DOHH2 (cell line): ENCODE data around the gene FMNL3.

Experiments
- H3F3A ChIP-seq: fragments of 200-600 bp; sonication (generic), shearing (Covaris generic); 2 replicates; pipeline ENCODE4 v1.6.0; 2016; ENCODE audit warnings: antibody characterized with exemption, mild to moderate bottlenecking; ENCODE audit not compliant: control insufficient read depth, insufficient read depth
- H3K27ac ChIP-seq: fragments of 200-600 bp; sonication (generic); 2 replicates; pipeline ENCODE4 v1.5.1; 2014; ENCODE audit warnings: low read depth, mild to moderate bottlenecking, low read length, moderate library complexity
- H3K27me3 ChIP-seq: fragments of 200-600 bp; sonication (generic); 2 replicates; pipeline ENCODE4 v1.6.1; 2014; ENCODE audit warnings: mild to moderate bottlenecking, low read length, mixed read lengths; ENCODE audit not compliant: control insufficient read depth
- H3K36me3 ChIP-seq: fragments of 200-600 bp; sonication (generic); 2 replicates; pipeline ENCODE4 v1.6.1; 2014; ENCODE audit warnings: mild to moderate bottlenecking, low read length, moderate library complexity, mixed read lengths; ENCODE audit not compliant: control insufficient read depth
- H3K4me1 ChIP-seq: fragments of 200-600 bp; sonication (generic); 2 replicates; pipeline ENCODE4 v1.6.1; 2014; ENCODE audit warnings: mild to moderate bottlenecking, low read length, mixed read lengths; ENCODE audit not compliant: control insufficient read depth
- H3K4me2 ChIP-seq: fragments of 200-600 bp; sonication (generic); 2 replicates; pipeline ENCODE4 v1.6.0; 2014; ENCODE audit warnings: mild to moderate bottlenecking, low read length, moderate library complexity
- H3K4me3 ChIP-seq: fragments of 200-600 bp; sonication (generic); 2 replicates; pipeline ENCODE4 v1.5.1; 2014; ENCODE audit warnings: mild to moderate bottlenecking, low read length, mixed read lengths
- H3K79me2 ChIP-seq: fragments of 200-600 bp; sonication (generic); 2 replicates; pipeline ENCODE4 v1.6.1; 2014; ENCODE audit warnings: mild to moderate bottlenecking, low read length, mixed read lengths; ENCODE audit not compliant: control insufficient read depth
- H3K9me2 ChIP-seq: fragments of 200-600 bp; sonication (generic); replicated peaks from 2 replicates; pipeline ENCODE4 v1.6.1; 2014; ENCODE audit warnings: mild to moderate bottlenecking, low read length, mixed read lengths; ENCODE audit not compliant: control insufficient read depth
- H3K9me3 ChIP-seq: fragments of 200-600 bp; sonication (generic); 2 replicates; pipeline ENCODE4 v1.6.1; 2014; ENCODE audit warnings: antibody characterized with exemption, low read length, mixed read lengths; ENCODE audit not compliant: control insufficient read depth, insufficient read depth
- H4K20me1 ChIP-seq: fragments of 200-600 bp; sonication (generic); 2 replicates; pipeline ENCODE4 v1.6.0; 2014; ENCODE audit warnings: low read depth, mild to moderate bottlenecking, antibody characterized with exemption, low read length, moderate library complexity; ENCODE audit not compliant: control insufficient read depth, insufficient read depth
- CTCF ChIP-seq: fragments of 200-600 bp; sonication (generic); IDR thresholded peaks from one replicate; pipeline ENCODE4 v1.5.1; 2014; ENCODE audit warnings: antibody characterized with exemption, mild to moderate bottlenecking, low read depth, low read length; ENCODE audit not compliant: poor library complexity, severe bottlenecking
- EZH2phosphoT487 ChIP-seq: fragments of 200-600 bp; sonication (generic); IDR thresholded peaks from 2 replicates; pipeline ENCODE4 v1.6.1; 2017; ENCODE audit warnings: borderline replicate concordance, mild to moderate bottlenecking, antibody characterized with exemption, low read length, moderate library complexity, mixed read lengths

FMNL3 gene

DNA sequence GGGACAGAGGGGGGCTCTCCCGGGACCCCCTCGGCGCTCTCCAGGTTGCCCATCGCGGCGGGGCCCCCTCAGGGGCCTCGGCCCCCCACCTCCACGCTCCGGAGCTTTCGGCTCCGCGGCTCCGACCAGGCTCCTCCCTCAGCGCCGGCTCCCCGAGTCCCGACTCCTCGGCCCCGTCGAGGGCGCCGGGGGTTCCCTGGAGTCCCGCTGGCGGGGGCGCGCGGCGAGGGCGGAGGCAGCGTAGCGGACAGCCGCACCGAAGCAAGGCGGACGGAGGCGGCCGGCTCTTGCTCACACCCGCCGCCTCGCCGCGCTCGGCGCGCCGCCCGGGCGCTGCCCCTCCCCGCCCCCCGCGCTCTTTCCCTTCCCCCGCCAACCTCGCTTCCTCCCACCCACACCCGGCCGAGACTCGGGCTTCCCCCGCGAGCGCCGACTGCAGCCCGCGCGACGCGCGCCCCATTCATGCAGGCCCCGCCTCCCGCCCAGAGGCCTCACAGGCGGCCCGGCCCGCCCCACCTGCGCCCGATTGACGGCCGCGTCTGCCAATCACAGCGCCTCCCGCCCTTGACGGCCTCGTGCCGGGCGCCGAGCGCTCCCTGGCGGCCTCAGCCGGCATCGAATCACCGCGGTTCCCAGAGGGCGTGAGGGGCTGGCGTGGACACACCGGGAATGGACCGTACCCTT lies at the start of gene FMNL3:
Gene FMNL3, minus strand, starts transcription at position 278 of the 684 bp plus-strand sequence. Its CDS starts 225 bp downstream, at position 53.
- Histone ChIP-seq H3F3A (peaks cover 15% of the 10 kb centered on the region), H3K4me1 (peaks cover 56% of the 10 kb centered on the region), H3K4me2 (peak within 1 kb of the TSS; percentile 73), H3K27me3 (peaks cover 7% of the 10 kb centered on the region), H3K36me3 (no peaks in the 10 kb centered on the region), H3K4me3 (peak within 1 kb of the TSS; percentile 72), H3K27ac (peak within 1 kb of the TSS; percentile 53), H3K79me2 (peaks cover 39% of the 10 kb centered on the region), H3K9me3 (no peaks in the 10 kb centered on the region), H4K20me1 (no peaks in the 10 kb centered on the region), H3K9me2 (no peaks in the 10 kb centered on the region)
- TF ChIP-seq CTCF (peak; percentile 94), EZH2phosphoT487 (no peak)

GRCh38 chr12:49750996-49751393 lies 43.8 kb upstream of the FMNL3 start:
- no peak overlapping the region for H3K4me2 ChIP-seq
- no peaks in the 10 kb centered on the region for H3K9me3 ChIP-seq
- peaks cover 51% of the 10 kb centered on the region for H3K4me1 ChIP-seq
- peaks cover 41% of the 10 kb centered on the region for H4K20me1 ChIP-seq
- peaks cover 92% of the 10 kb centered on the region for H3K36me3 ChIP-seq
- H3K9me2 ChIP-seq, result no peaks in the 10 kb centered on the region
- H3K27me3 ChIP-seq, result no peaks in the 10 kb centered on the region
- H3K27ac ChIP-seq, result no peak overlapping the region
- H3F3A ChIP-seq, result peaks cover 4% of the 10 kb centered on the region; the same call in 1 of the 2 replicates
- H3K79me2 ChIP-seq, result peaks cover 88% of the 10 kb centered on the region
- H3K4me3 ChIP-seq, result no peak overlapping the region
- no peak for TF ChIP-seq CTCF
- no peak for TF ChIP-seq EZH2phosphoT487

GRCh38 chr12:49750027-49750995 lies 43.1 kb upstream of the FMNL3 start:
- TF ChIP-seq CTCF, result no peak
- H3K36me3 ChIP-seq, result peaks cover 86% of the 10 kb centered on the region
- H3K4me2 ChIP-seq, result peak overlapping the region; percentile 17
- H3K79me2 ChIP-seq, result peaks cover 95% of the 10 kb centered on the region
- H3K27me3 ChIP-seq, result no peaks in the 10 kb centered on the region
- peaks cover 41% of the 10 kb centered on the region for H4K20me1 ChIP-seq
- peaks cover 4% of the 10 kb centered on the region; the same call in 1 of the 2 replicates for H3F3A ChIP-seq
- H3K4me3 ChIP-seq, result no peak overlapping the region
- H3K9me2 ChIP-seq, result no peaks in the 10 kb centered on the region
- no peaks in the 10 kb centered on the region for H3K9me3 ChIP-seq
- H3K27ac ChIP-seq, result no peak overlapping the region
- peaks cover 51% of the 10 kb centered on the region for H3K4me1 ChIP-seq
